ENCODE results near the gene PHYHD1.

GRCh38 chr9:128983536-128983935, 62.8 kb downstream of the PHYHD1 start:
- no peak for TF ChIP-seq NRF1 (conservative IDR thresholded peaks at IDR 0.05; ENCODE audit: low read depth, low read length)
- no peak for TF ChIP-seq EP300 (IDR thresholded peaks at IDR 0.05; ENCODE audit: borderline replicate concordance in 1 of 2, control insufficient read depth in 1 of 2, low read depth in 2 of 2, low read length in 2 of 2)
